K562 (cell line): Measurements from ENCODE around the gene TNRC6B. TPM values are rescaled to one million over a fixed set of nuclear protein-coding genes. Genes with fewer than 3 reads are reported as not detected.

Source experiments
- ATAC-seq: fragments of 200-7000 bp; cut with Tn5 transposase; 3 replicates; pipeline ENCODE4 v1.9.1; 2020; ENCODE audit warnings: moderate library complexity
- BruUV-seq: library from RNA; stranded (reverse); fragments of 400-500 nt; replicated peaks from 2 replicates; lab custom pipeline; 2021; lab: Mats Ljungman, UMichigan
- CTCF ChIA-PET: fragments of 300-600 bp; formaldehyde crosslinking; extraction: SDS; loops from one replicate; lab custom pipeline; 2021; ENCODE audit warnings: low intra/inter-chr PET ratio; lab: Yijun Ruan, JAX
- POLR2A ChIA-PET: fragments of 300-600, 350-650 bp; sonication (Branson Sonifier 250); formaldehyde crosslinking; extraction: SDS; loops from one replicate; lab custom pipeline; 2021; ENCODE audit warnings: antibody characterized with exemption, inconsistent platforms; lab: Yijun Ruan, JAX
- DNase-seq, 4 experiments: peaks; one replicate each; pipeline versions ENCODE4 v3.0.0 to v3.0.0-alpha.2; 2011 to 2018; ENCODE audit warnings: low spot score in 3 of 4, mixed read lengths in 3 of 4; ENCODE audit errors: extremely low read depth in 1 of 4
- FAIRE-seq: peaks from 2 replicates; lab custom pipeline; 2011; peaks lifted over from hg19 to GRCh38; lab: Jason Lieb, UNC
- H2AFZ ChIP-seq: 2 replicates; pipeline ENCODE4 v1.6.0; 2011; ENCODE audit warnings: low read depth, low read length, control low read depth, inconsistent platforms
- H3K27ac ChIP-seq: fragments of 200-600 bp; 3 replicates; pipeline ENCODE4 v1.8.0; 2011; ENCODE audit warnings: low read depth, mild to moderate bottlenecking, control low read depth, inconsistent platforms, low read length, moderate library complexity, mixed read lengths; ENCODE audit errors: extremely low read depth
- H3K27me3 ChIP-seq, 2 experiments: fragments of 300-600 bp in 1 of 2; 2 replicates in 1 of 2; 3 replicates in 1 of 2; pipeline versions ENCODE4 v1.6.0 to v1.8.0; 2011; ENCODE audit warnings: inconsistent platforms in 2 of 2, low read length in 2 of 2, mild to moderate bottlenecking in 1 of 2, mixed read lengths in 1 of 2, moderate library complexity in 1 of 2; ENCODE audit not compliant: control insufficient read depth in 2 of 2, insufficient read depth in 2 of 2
- H3K36me3 ChIP-seq: fragments of 300-600 bp; 3 replicates; pipeline ENCODE4 v1.8.0; 2011; ENCODE audit warnings: mild to moderate bottlenecking, low read length, inconsistent platforms; ENCODE audit not compliant: control insufficient read depth, insufficient read depth
- H3K4me1 ChIP-seq, 2 experiments: fragments of 200-600 bp in 1 of 2; replicated peaks in 1 of 2; 2 replicates in 1 of 2; 3 replicates in 1 of 2; pipeline versions ENCODE4 v1.5.1 to v1.8.0; 2011; ENCODE audit warnings: inconsistent platforms in 2 of 2, low read length in 2 of 2, mild to moderate bottlenecking in 1 of 2, mixed read lengths in 1 of 2, moderate library complexity in 1 of 2; ENCODE audit not compliant: control insufficient read depth in 2 of 2, insufficient read depth in 2 of 2
- H3K4me2 ChIP-seq: 2 replicates; pipeline ENCODE4 v1.6.1; 2011; ENCODE audit warnings: low read length, control low read depth, inconsistent platforms, mixed read lengths; ENCODE audit not compliant: insufficient read depth
- H3K4me3 ChIP-seq: fragments of 200-600 bp; sonication (generic), shearing (Covaris generic); 2 replicates; pipeline ENCODE4 v1.5.1; 2016; ENCODE audit warnings: control low read depth, inconsistent platforms
- H3K79me2 ChIP-seq: fragments of 200-600 bp; 3 replicates; pipeline ENCODE4 v1.8.0; 2011; ENCODE audit warnings: low read length, inconsistent platforms; ENCODE audit not compliant: control insufficient read depth, insufficient read depth
- H3K9ac ChIP-seq, 2 experiments: 2 replicates each; pipeline versions ENCODE4 v1.6.0 to v1.6.1; 2011; ENCODE audit warnings: low read depth in 2 of 2, low read length in 2 of 2, control low read depth in 1 of 2, inconsistent platforms in 1 of 2, mild to moderate bottlenecking in 1 of 2, mixed read lengths in 1 of 2; ENCODE audit not compliant: insufficient read depth in 1 of 2
- H3K9me1 ChIP-seq: one replicate; pipeline ENCODE4 v1.6.0; 2011; ENCODE audit warnings: inconsistent platforms, mild to moderate bottlenecking, low read length, moderate library complexity; ENCODE audit not compliant: control insufficient read depth, insufficient read depth
- H3K9me3 ChIP-seq: replicated peaks from 2 replicates; pipeline ENCODE4 v1.5.1; 2011; ENCODE audit warnings: low read depth, low read length, inconsistent platforms; ENCODE audit not compliant: control insufficient read depth, insufficient read depth
- H4K20me1 ChIP-seq: replicated peaks from 2 replicates; pipeline ENCODE4 v1.6.1; 2011; ENCODE audit warnings: low read length, inconsistent platforms, mixed read lengths; ENCODE audit not compliant: control insufficient read depth, insufficient read depth
- FOXM1 ChIP-seq, 2 experiments: fragments of 450-650 bp in 1 of 2; sonication (generic) in 1 of 2; formaldehyde crosslinking in 1 of 2; IDR thresholded peaks; 2 replicates each; pipeline versions ENCODE4 v1.6.1 to v1.9.0; 2017 to 2022; ENCODE audit warnings: low read depth in 2 of 2, mild to moderate bottlenecking in 2 of 2, missing genetic modification reagents in 1 of 2, moderate library complexity in 1 of 2
- MCM7 ChIP-seq, 2 experiments: fragments of 450-650 bp; IDR thresholded peaks; 2 replicates each; pipeline ENCODE4 v1.6.1; 2016 to 2018
- MEF2D ChIP-seq: conservative IDR thresholded peaks from 2 replicates; pipeline ENCODE4 v1.6.1; 2016; ENCODE audit warnings: low read depth, missing genetic modification characterization, missing compliant biosample characterization
- MTA3 ChIP-seq: fragments of 450-650 bp; formaldehyde crosslinking; IDR thresholded peaks from 2 replicates; pipeline ENCODE4 v1.6.1; 2017; ENCODE audit warnings: mild to moderate bottlenecking, borderline replicate concordance
- POLR2A ChIP-seq: fragments of 450-650 bp; conservative IDR thresholded peaks from 2 replicates; pipeline ENCODE4 v1.6.1; 2016
- RBM14 ChIP-seq: fragments of 200-400 bp; formaldehyde crosslinking; IDR thresholded peaks from 2 replicates; pipeline ENCODE4 v1.6.1; 2018; ENCODE audit warnings: low read depth, mild to moderate bottlenecking, low read length, moderate library complexity, borderline replicate concordance; ENCODE audit not compliant: insufficient read depth
- SMARCE1 ChIP-seq: fragments of 450-650 bp; IDR thresholded peaks from 2 replicates; pipeline ENCODE4 v1.7.1; 2016; ENCODE audit warnings: mild to moderate bottlenecking
- YY1 ChIP-seq, 3 experiments: IDR thresholded peaks; 2 replicates each; pipeline ENCODE4 v1.6.1; 2011; ENCODE audit warnings: low read length in 2 of 3, mild to moderate bottlenecking in 2 of 3, moderate library complexity in 2 of 3, borderline replicate concordance in 1 of 3, control low read depth in 1 of 3, low read depth in 1 of 3; ENCODE audit not compliant: insufficient read depth in 3 of 3, insufficient replicate concordance in 2 of 3, control insufficient read depth in 1 of 3, insufficient read length in 1 of 3; ENCODE audit errors: extremely low read depth in 1 of 3
- WGBS: fragments of 100-300 bp; shearing (Covaris generic); methylation state at CpG from one replicate; pipeline ENCODE4 v1.1.6; 2016; ENCODE audit warnings: low coverage, mixed read lengths; ENCODE audit not compliant: insufficient coverage; ENCODE audit errors: missing lambda C conversion rate; 5-methylcytosine and 5-hydroxymethylcytosine counted together
- in situ Hi-C: fragments of 300-500 bp; cut with MboI; formaldehyde crosslinking; loops from 4 replicates; pipeline ENCODE4 v1.15.0; 2018; ENCODE audit warnings: inconsistent platforms, mixed read lengths
- intact Hi-C: fragments of 100-400 bp; cut with micrococcal nuclease; formaldehyde crosslinking; loops from 2 replicates; pipeline ENCODE4 v1.14.2; 2022
- polyA plus RNA-seq, 8 experiments: library from polyadenylated mRNA; depleted of rRNA in 4 of 8; stranded (reverse) in 5 of 8; unstranded in 3 of 8; fragments of >200 nt; fragmentation: Nextera tagmentation in 2 of 8; fragmentation: Illumina TruSeq in 1 of 8; extraction: Ambion mirVana in 2 of 8; extraction: Trizol in 1 of 8; gene quantifications; 2 replicates each; pipeline versions ENCODE4 v1.2.1 to v1.2.3, GENCODE V29; 2011 to 2014; ENCODE audit warnings: inconsistent platforms in 1 of 8, missing spikeins in 1 of 8
- total RNA-seq, 7 experiments: library from RNA; depleted of rRNA in 6 of 7; stranded (reverse); fragments of >200 nt in 6 of 7; fragmentation: Illumina TruSeq in 2 of 7; extraction: Trizol in 2 of 7; gene quantifications; 2 replicates each; pipeline versions ENCODE4 v1.2.1 to v1.2.3, GENCODE V29; 2011 to 2021; ENCODE audit warnings: low replicate concordance in 1 of 7
- TF ChIP-seq, protein P1 (sequence below): sonication (generic); formaldehyde crosslinking; IDR thresholded peaks from 2 replicates; pipeline ENCODE4 v1.8.1; 2022; ENCODE audit warnings: missing genetic modification reagents

The TNRC6B gene
- total and polyA plus RNA-seq, 9 of the 15 experiments (the other 6 are each of a cell fraction or from before 2014, with no cell fraction given), result 0.96 to 18.8 (median 10.8) TPM

DNA sequence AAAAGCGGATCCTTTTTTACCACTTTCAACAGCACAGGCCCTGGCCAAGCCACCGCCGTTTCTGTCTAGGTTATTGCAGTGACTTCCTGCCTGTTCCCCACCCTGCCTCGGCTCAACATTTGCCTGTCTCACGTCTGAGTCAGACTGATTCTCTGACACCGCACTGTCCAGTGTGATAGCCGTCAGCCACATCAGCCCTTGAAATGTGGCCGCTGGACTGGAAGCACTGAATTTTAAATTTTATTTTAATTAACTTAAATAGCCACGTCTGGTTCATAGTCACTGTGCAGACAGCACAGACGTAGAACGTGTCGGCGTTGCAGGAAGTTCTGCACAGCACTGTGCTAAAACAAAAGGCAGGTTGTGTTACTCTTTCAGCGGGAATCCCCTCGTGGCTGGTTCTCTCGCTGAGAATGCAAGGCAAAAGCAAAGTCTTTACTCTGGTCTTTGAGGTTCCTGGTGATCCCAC, 112.3 kb downstream of the TNRC6B start:
- 90% methylated on average over 15 of the region's 16 CpGs for WGBS
- H4K20me1 ChIP-seq, result no peaks in the 10 kb centered on the region
- no peak overlapping the region for H3K4me3 ChIP-seq
- no peak overlapping the region for H3K4me2 ChIP-seq
- H3K79me2 ChIP-seq, result no peaks in the 10 kb centered on the region
- in situ Hi-C loops (no loop called here), intact Hi-C loops (no loop called here)
- CTCF ChIA-PET, result interaction anchor here (0.7 kb wide), 1 partner anchor 755 kb away, joined by 3 read pairs; no protein-coding TSS in a partner anchor
- POLR2A ChIA-PET, result interaction anchor here (0.5 to 0.7 kb wide), 2 partner anchors 18 to 94 kb away, joined by 3 read pairs; no protein-coding TSS in a partner anchor
- H2AFZ ChIP-seq, result no peak overlapping the region
- no peaks in the 10 kb centered on the region for H3K9me1 ChIP-seq
- TF ChIP-seq RBM14 (no peak), MCM7 (IDR thresholded peaks at IDR 0.05) (no peak), YY1 (IDR thresholded peaks at IDR 0.05; ENCODE audit: borderline replicate concordance in 1 of 3, control insufficient read depth in 1 of 3, extremely low read depth in 1 of 3, insufficient read depth in 3 of 3, insufficient read length in 1 of 3, insufficient replicate concordance in 2 of 3, low read depth in 1 of 3, low read length in 2 of 3) (no peak), MEF2D (tag) (no peak), SMARCE1 (no peak), MTA3 (no peak), FOXM1 (IDR thresholded peaks at IDR 0.05; ENCODE audit: low read depth) (no peak), FOXM1 (CRISPR knock-in tag; IDR thresholded peaks at IDR 0.05; ENCODE audit: low read depth) (no peak), POLR2A (no peak)
- TF ChIP-seq, protein P1, sequence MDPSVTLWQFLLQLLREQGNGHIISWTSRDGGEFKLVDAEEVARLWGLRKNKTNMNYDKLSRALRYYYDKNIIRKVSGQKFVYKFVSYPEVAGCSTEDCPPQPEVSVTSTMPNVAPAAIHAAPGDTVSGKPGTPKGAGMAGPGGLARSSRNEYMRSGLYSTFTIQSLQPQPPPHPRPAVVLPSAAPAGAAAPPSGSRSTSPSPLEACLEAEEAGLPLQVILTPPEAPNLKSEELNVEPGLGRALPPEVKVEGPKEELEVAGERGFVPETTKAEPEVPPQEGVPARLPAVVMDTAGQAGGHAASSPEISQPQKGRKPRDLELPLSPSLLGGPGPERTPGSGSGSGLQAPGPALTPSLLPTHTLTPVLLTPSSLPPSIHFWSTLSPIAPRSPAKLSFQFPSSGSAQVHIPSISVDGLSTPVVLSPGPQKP (CRISPR knock-in tag), result no peak
- H3K9ac ChIP-seq, result no peak overlapping the region
- H3K4me1 ChIP-seq, result no peaks in the 10 kb centered on the region; a peak in 1 of 5 replicates
- ATAC-seq (no peak), DNase-seq (no peak), FAIRE-seq (no peak)
- no TSS peak for BruUV-seq
- no peak overlapping the region for H3K27ac ChIP-seq
- no peaks in the 10 kb centered on the region for H3K27me3 ChIP-seq
- no peaks in the 10 kb centered on the region for H3K9me3 ChIP-seq
- H3K36me3 ChIP-seq, result peaks cover 54% of the 10 kb centered on the region
